Vagina (tissue), 2 donors: Measurements from ENCODE around the gene CHD5. TPM values are rescaled to one million over a fixed set of nuclear protein-coding genes. Genes with fewer than 3 reads are reported as not detected.

ENCODE experiments used
- DNase-seq, 2 donors: peaks; one replicate each; pipeline ENCODE4 v3.0.0-alpha.2; 2017; ENCODE audit errors: extremely low spot score in 2 of 2
- H3K27ac ChIP-seq: fragments of 200-600 bp; sonication (generic); one replicate; pipeline ENCODE4 v1.5.1; 2019
- H3K27me3 ChIP-seq: fragments of 200-600 bp; sonication (generic); one replicate; pipeline ENCODE4 v1.5.1; 2019
- H3K36me3 ChIP-seq, 2 donors: fragments of 200-600 bp; sonication (generic); one replicate each; pipeline ENCODE4 v1.5.1; 2017 to 2019
- H3K4me1 ChIP-seq: fragments of 200-600 bp; sonication (generic); one replicate; pipeline ENCODE4 v1.5.1; 2019
- H3K4me3 ChIP-seq, 2 donors: fragments of 200-600 bp; sonication (generic); 1 replicate in 1 of 2; 2 replicates in 1 of 2; pipeline ENCODE4 v1.5.1; 2016 to 2019
- H3K9me3 ChIP-seq: fragments of 200-600 bp; sonication (generic); one replicate; pipeline ENCODE4 v1.5.1; 2019
- POLR2A ChIP-seq, 2 donors: fragments of 450-650 bp; IDR thresholded peaks; one replicate each; pipeline ENCODE4 v1.6.1; 2017; ENCODE audit warnings: antibody characterized with exemption in 2 of 2, mild to moderate bottlenecking in 2 of 2, moderate library complexity in 2 of 2
- POLR2AphosphoS5 ChIP-seq, 2 donors: sonication (generic); formaldehyde crosslinking; IDR thresholded peaks; one replicate each; pipeline ENCODE4 v1.9.0; 2017; ENCODE audit warnings: antibody characterized with exemption in 2 of 2, mild to moderate bottlenecking in 2 of 2, low read depth in 1 of 2; ENCODE audit not compliant: insufficient read depth in 1 of 2
- intact Hi-C: fragments of 100-400 bp; cut with DNase I; formaldehyde crosslinking; loops from one replicate; pipeline ENCODE4 v1.15.1; 2023
- total RNA-seq: library from RNA; depleted of rRNA; stranded (reverse); fragments of >200 nt; gene quantifications from one replicate; pipeline ENCODE4 v1.2.3, GENCODE V29; 2016
- TF ChIP-seq, protein P1 (sequence below), 3 experiments: fragments of 450-650 bp in 2 of 3; fragments of 200-600 bp in 1 of 3; sonication (generic) in 1 of 3; IDR thresholded peaks; one replicate each; pipeline ENCODE4 v1.5.1; 2017 to 2019; ENCODE audit warnings: antibody characterized with exemption in 3 of 3, mild to moderate bottlenecking in 2 of 3, moderate library complexity in 2 of 3

CHD5 gene
- total RNA-seq, 1 donor from 2014 or later: 2.0 TPM

DNA sequence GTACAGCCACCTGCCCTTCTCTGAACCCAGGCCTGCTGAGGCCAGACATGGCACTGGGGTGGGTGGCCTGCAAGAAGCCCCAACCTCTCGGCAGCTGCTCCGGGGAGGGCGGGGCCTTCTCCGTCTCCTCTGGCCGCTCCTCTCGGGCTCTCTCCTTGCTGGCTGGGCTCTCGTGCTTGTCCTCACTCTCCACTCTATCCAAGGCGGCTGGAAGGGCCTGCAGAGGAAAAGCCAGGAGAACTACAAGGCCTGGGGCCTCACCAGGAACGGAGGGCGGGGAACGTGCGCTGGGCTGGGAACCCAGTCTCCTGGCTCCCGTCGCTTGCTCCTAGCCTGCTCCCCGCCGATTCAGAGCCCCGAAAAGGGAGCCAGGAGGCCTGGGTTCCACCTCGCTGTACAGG is 59.1 kb downstream of the CHD5 start:
- Histone ChIP-seq H3K27me3 (no peaks in the 10 kb centered on the region), H3K36me3 (no peaks in the 10 kb centered on the region), H3K4me3 (no peak overlapping the region), H3K27ac (no peak overlapping the region), H3K4me1 (no peaks in the 10 kb centered on the region), H3K9me3 (no peaks in the 10 kb centered on the region)
- TF ChIP-seq POLR2AphosphoS5 (IDR thresholded peaks at IDR 0.05; ENCODE audit: insufficient read depth in 1 of 2, low read depth in 1 of 2) (no peak), POLR2A (IDR thresholded peaks at IDR 0.05) (no peak)
- TF ChIP-seq, protein P1, sequence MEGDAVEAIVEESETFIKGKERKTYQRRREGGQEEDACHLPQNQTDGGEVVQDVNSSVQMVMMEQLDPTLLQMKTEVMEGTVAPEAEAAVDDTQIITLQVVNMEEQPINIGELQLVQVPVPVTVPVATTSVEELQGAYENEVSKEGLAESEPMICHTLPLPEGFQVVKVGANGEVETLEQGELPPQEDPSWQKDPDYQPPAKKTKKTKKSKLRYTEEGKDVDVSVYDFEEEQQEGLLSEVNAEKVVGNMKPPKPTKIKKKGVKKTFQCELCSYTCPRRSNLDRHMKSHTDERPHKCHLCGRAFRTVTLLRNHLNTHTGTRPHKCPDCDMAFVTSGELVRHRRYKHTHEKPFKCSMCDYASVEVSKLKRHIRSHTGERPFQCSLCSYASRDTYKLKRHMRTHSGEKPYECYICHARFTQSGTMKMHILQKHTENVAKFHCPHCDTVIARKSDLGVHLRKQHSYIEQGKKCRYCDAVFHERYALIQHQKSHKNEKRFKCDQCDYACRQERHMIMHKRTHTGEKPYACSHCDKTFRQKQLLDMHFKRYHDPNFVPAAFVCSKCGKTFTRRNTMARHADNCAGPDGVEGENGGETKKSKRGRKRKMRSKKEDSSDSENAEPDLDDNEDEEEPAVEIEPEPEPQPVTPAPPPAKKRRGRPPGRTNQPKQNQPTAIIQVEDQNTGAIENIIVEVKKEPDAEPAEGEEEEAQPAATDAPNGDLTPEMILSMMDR (IDR thresholded peaks at IDR 0.05): no peak
- intact Hi-C loops: no loop called here
- no peak for DNase-seq

GRCh38 chr1:6118415-6118814 is 61.7 kb downstream of the CHD5 start:
- TF ChIP-seq, protein P1 (IDR thresholded peaks at IDR 0.05): no peak
- TF ChIP-seq POLR2AphosphoS5 (IDR thresholded peaks at IDR 0.05; ENCODE audit: insufficient read depth in 1 of 2, low read depth in 1 of 2): no peak
- no peak for TF ChIP-seq POLR2A (IDR thresholded peaks at IDR 0.05)
- H3K36me3 ChIP-seq: no peaks in the 10 kb centered on the region
- no peak overlapping the region for H3K27ac ChIP-seq
- intact Hi-C loops: no loop called here
- no peaks in the 10 kb centered on the region for H3K27me3 ChIP-seq
- no peak for DNase-seq
- H3K9me3 ChIP-seq: no peaks in the 10 kb centered on the region
- no peak overlapping the region for H3K4me3 ChIP-seq
- H3K4me1 ChIP-seq: no peaks in the 10 kb centered on the region

DNA sequence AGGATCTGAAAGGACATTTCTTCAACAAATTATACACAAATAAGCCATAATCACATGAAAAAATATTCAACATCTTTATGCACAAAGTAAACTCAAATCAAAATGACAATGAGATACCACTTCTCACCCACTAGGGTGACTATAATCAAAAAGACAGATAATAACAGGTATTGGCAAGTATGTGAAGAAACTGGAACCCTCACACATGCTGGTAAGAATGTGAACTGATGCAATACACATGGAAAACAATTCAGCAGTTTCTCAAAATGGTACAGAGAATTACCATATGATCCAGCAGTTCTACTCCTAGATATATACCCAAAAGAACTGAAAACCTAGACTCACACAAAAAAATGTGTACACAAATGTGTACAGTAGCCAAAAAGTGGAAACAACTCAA is 62.5 kb downstream of the CHD5 start:
- Histone ChIP-seq H3K4me3 (no peak overlapping the region), H3K36me3 (no peaks in the 10 kb centered on the region), H3K27ac (no peak overlapping the region), H3K27me3 (no peaks in the 10 kb centered on the region), H3K4me1 (no peaks in the 10 kb centered on the region), H3K9me3 (no peaks in the 10 kb centered on the region)
- no peak for TF ChIP-seq POLR2A (IDR thresholded peaks at IDR 0.05)
- TF ChIP-seq, protein P1 (IDR thresholded peaks at IDR 0.05): no peak
- no peak for TF ChIP-seq POLR2AphosphoS5 (IDR thresholded peaks at IDR 0.05; ENCODE audit: insufficient read depth in 1 of 2, low read depth in 1 of 2)
- DNase-seq: no peak
- intact Hi-C loops: no loop called here

DNA sequence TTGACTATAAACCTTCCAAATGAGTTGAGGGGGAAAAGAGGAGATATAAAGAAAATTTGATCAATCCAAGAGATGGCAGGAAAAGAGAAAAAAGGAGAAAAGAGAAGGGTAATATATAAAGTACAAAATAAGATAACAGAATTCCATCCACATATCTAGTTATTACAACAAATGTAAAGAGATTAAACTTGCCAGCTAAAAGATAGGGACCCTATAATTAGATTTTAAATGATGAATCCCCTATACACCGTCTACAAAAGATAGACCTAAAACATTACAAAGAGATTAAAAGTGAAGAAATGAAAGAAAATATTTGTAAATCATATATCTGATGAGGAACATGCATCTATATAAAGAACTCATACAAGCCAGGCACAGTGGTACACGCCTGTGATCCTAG is 63.1 kb downstream of the CHD5 start:
- no peak for TF ChIP-seq POLR2AphosphoS5 (IDR thresholded peaks at IDR 0.05; ENCODE audit: insufficient read depth in 1 of 2, low read depth in 1 of 2)
- TF ChIP-seq, protein P1 (IDR thresholded peaks at IDR 0.05): no peak
- TF ChIP-seq POLR2A (IDR thresholded peaks at IDR 0.05): no peak
- H3K27ac ChIP-seq: no peak overlapping the region
- no peak for DNase-seq
- H3K9me3 ChIP-seq: no peaks in the 10 kb centered on the region
- H3K4me1 ChIP-seq: no peaks in the 10 kb centered on the region
- no peak overlapping the region for H3K4me3 ChIP-seq
- no peaks in the 10 kb centered on the region for H3K27me3 ChIP-seq
- intact Hi-C loops: no loop called here
- H3K36me3 ChIP-seq: no peaks in the 10 kb centered on the region

GRCh38 chr1:6116137-6116536 is 64.0 kb downstream of the CHD5 start:
- Histone ChIP-seq H3K4me1 (no peaks in the 10 kb centered on the region), H3K9me3 (no peaks in the 10 kb centered on the region), H3K27me3 (no peaks in the 10 kb centered on the region), H3K4me3 (no peak overlapping the region), H3K27ac (no peak overlapping the region), H3K36me3 (no peaks in the 10 kb centered on the region)
- intact Hi-C loops: no loop called here
- no peak for DNase-seq
- no peak for TF ChIP-seq POLR2A (IDR thresholded peaks at IDR 0.05)
- no peak for TF ChIP-seq POLR2AphosphoS5 (IDR thresholded peaks at IDR 0.05; ENCODE audit: insufficient read depth in 1 of 2, low read depth in 1 of 2)
- TF ChIP-seq, protein P1 (IDR thresholded peaks at IDR 0.05): no peak
